ENCODE data around the gene RNASE13. TPM values are rescaled to one million over a fixed set of nuclear protein-coding genes. Genes with fewer than 3 reads are reported as not detected.

RNASE13 gene
- total and polyA plus RNA-seq, 2 experiments from 2014 or later: not detected

GRCh38 chr14:21023174-21023573 lies 11.4 kb downstream of the RNASE13 start:
- no peak overlapping the region; the same call in 2 of the 3 replicates for H3K4me3 Mint-ChIP-seq

GRCh38 chr14:21022686-21023085 lies 11.9 kb downstream of the RNASE13 start:
- Histone ChIP-seq H3F3A (replicated peaks; ENCODE audit: low read depth) (peaks cover 7% of the 10 kb centered on the region; the same call in 1 of the 2 replicates), H3K4me1 (ENCODE audit: insufficient read depth) (peaks cover 31% of the 10 kb centered on the region), H3K4me3 (no peak overlapping the region), H3K79me2 (replicated peaks; ENCODE audit: insufficient read depth) (no peaks in the 10 kb centered on the region; the same call in 1 of the 2 replicates), H3K9me2 (ENCODE audit: insufficient read depth) (no peaks in the 10 kb centered on the region), H3K27me3 (ENCODE audit: insufficient read depth) (peaks cover 30% of the 10 kb centered on the region), H3K36me3 (ENCODE audit: insufficient read depth) (no peaks in the 10 kb centered on the region), H3K4me2 (no peak overlapping the region), H2AFZ (no peak overlapping the region), H4K20me1 (replicated peaks; ENCODE audit: insufficient read depth) (no peaks in the 10 kb centered on the region), H3K27ac (ENCODE audit: low read depth) (no peak overlapping the region)
- Mint-ChIP-seq H3K27ac (no peak overlapping the region), H3K4me3 (peak overlapping the region; percentile 12; the same call in 1 of the 3 replicates), H3K4me1 (peaks cover 39% of the 10 kb centered on the region), H3K36me3 (ENCODE audit: low read depth) (peaks cover 19% of the 10 kb centered on the region), H3K9me3 (no peaks in the 10 kb centered on the region; the same call in 2 of the 3 replicates), H3K27me3 (ENCODE audit: insufficient read depth, low read depth, poor library complexity) (peaks cover 33% of the 10 kb centered on the region)
- DNase-seq (ENCODE audit: low spot score) (no peak), ATAC-seq (no peak)
- no peak for TF ChIP-seq EZH2phosphoT487 (IDR thresholded peaks at IDR 0.05; ENCODE audit: unreplicated experiment)
- TF ChIP-seq ZNF114 (CRISPR knock-in tag; IDR thresholded peaks at IDR 0.05): no peak
- TF ChIP-seq EZH2 (IDR thresholded peaks at IDR 0.05; ENCODE audit: low read depth, unreplicated experiment): no peak
- TF ChIP-seq CREB1 (CRISPR knock-in tag; IDR thresholded peaks at IDR 0.05; ENCODE audit: low read depth): no peak
- TF ChIP-seq ZNF331 (CRISPR knock-in tag; IDR thresholded peaks at IDR 0.05; ENCODE audit: low read depth): no peak
- no peak for TF ChIP-seq STAT1 (IDR thresholded peaks at IDR 0.05; ENCODE audit: unreplicated experiment)
- no peak for TF ChIP-seq POLR2AphosphoS5 (IDR thresholded peaks at IDR 0.05; ENCODE audit: low read depth)
- no peak for TF ChIP-seq REST (IDR thresholded peaks at IDR 0.05; ENCODE audit: unreplicated experiment)
- no peak for TF ChIP-seq ETS1 (IDR thresholded peaks at IDR 0.05)
- no peak for TF ChIP-seq NANOG (IDR thresholded peaks at IDR 0.05; ENCODE audit: borderline replicate concordance)

More at GRCh38 chr14:21023174-21023573, 11.4 kb downstream of the RNASE13 start:
- Histone ChIP-seq H3K79me2 (replicated peaks; ENCODE audit: insufficient read depth) (no peaks in the 10 kb centered on the region; the same call in 1 of the 2 replicates), H3F3A (replicated peaks; ENCODE audit: low read depth) (peaks cover 7% of the 10 kb centered on the region; the same call in 1 of the 2 replicates), H3K27me3 (ENCODE audit: insufficient read depth) (peaks cover 30% of the 10 kb centered on the region), H3K4me1 (ENCODE audit: insufficient read depth) (peaks cover 31% of the 10 kb centered on the region), H3K4me2 (peak overlapping the region; percentile 97; the same call in 1 of the 2 replicates), H4K20me1 (replicated peaks; ENCODE audit: insufficient read depth) (no peaks in the 10 kb centered on the region), H2AFZ (no peak overlapping the region), H3K4me3 (no peak overlapping the region), H3K9me2 (ENCODE audit: insufficient read depth) (no peaks in the 10 kb centered on the region), H3K27ac (ENCODE audit: low read depth) (no peak overlapping the region), H3K36me3 (ENCODE audit: insufficient read depth) (no peaks in the 10 kb centered on the region)
- no peak for DNase-seq (ENCODE audit: low spot score)
- no peak for ATAC-seq
- H3K9me3 Mint-ChIP-seq: no peaks in the 10 kb centered on the region; the same call in 2 of the 3 replicates
- peaks cover 39% of the 10 kb centered on the region for H3K4me1 Mint-ChIP-seq
- H3K27ac Mint-ChIP-seq: no peak overlapping the region
- peaks cover 31% of the 10 kb centered on the region for H3K27me3 Mint-ChIP-seq (ENCODE audit: insufficient read depth, low read depth, poor library complexity)
- H3K36me3 Mint-ChIP-seq (ENCODE audit: low read depth): peaks cover 19% of the 10 kb centered on the region
- TF ChIP-seq CREB1 (CRISPR knock-in tag; IDR thresholded peaks at IDR 0.05; ENCODE audit: low read depth) (no peak), STAT1 (IDR thresholded peaks at IDR 0.05; ENCODE audit: unreplicated experiment) (no peak), EZH2 (IDR thresholded peaks at IDR 0.05; ENCODE audit: low read depth, unreplicated experiment) (no peak), ZNF114 (CRISPR knock-in tag; IDR thresholded peaks at IDR 0.05) (no peak), ZNF331 (CRISPR knock-in tag; IDR thresholded peaks at IDR 0.05; ENCODE audit: low read depth) (no peak), CTCF (conservative IDR thresholded peaks at IDR 0.05; ENCODE audit: low read depth in 2 of 2) (no peak), POLR2AphosphoS5 (IDR thresholded peaks at IDR 0.05; ENCODE audit: low read depth) (no peak), ETS1 (IDR thresholded peaks at IDR 0.05) (no peak)
